GM12873 (cell line): ENCODE data around the gene PRKN.

Experiments
- TF ChIP-seq, protein P1 (sequence below): IDR thresholded peaks from 2 replicates; pipeline ENCODE4 v1.5.1; 2012; ENCODE audit warnings: low read depth, mild to moderate bottlenecking, moderate library complexity, low read length, control low read depth; ENCODE audit not compliant: insufficient read depth; ENCODE audit errors: missing control alignments

PRKN gene

DNA sequence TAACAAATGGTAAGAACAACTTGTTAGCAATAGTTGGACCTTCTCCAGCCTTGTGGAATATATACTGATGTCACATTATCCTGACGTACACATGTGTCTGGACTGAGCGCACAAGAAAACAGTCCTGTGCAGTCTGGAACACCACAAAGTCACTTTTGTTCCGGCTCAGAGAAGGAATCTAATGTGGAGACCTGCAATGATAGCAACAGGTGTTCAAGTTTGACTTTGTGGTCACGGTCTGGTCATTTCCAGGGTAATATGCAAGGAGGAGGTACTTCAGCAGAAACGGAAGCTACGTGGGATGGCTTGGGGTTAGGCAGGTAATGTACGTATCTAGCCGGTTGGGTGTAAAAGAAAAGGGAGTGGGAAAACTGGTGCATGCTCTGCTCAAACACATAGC is 766.5 kb downstream of the PRKN start:
- TF ChIP-seq, protein P1, sequence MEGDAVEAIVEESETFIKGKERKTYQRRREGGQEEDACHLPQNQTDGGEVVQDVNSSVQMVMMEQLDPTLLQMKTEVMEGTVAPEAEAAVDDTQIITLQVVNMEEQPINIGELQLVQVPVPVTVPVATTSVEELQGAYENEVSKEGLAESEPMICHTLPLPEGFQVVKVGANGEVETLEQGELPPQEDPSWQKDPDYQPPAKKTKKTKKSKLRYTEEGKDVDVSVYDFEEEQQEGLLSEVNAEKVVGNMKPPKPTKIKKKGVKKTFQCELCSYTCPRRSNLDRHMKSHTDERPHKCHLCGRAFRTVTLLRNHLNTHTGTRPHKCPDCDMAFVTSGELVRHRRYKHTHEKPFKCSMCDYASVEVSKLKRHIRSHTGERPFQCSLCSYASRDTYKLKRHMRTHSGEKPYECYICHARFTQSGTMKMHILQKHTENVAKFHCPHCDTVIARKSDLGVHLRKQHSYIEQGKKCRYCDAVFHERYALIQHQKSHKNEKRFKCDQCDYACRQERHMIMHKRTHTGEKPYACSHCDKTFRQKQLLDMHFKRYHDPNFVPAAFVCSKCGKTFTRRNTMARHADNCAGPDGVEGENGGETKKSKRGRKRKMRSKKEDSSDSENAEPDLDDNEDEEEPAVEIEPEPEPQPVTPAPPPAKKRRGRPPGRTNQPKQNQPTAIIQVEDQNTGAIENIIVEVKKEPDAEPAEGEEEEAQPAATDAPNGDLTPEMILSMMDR, result no peak

- TF ChIP-seq, protein P1, result no peak
Observed at GRCh38 chr6:161959072-161959471, 768.5 kb downstream of the PRKN start.

DNA sequence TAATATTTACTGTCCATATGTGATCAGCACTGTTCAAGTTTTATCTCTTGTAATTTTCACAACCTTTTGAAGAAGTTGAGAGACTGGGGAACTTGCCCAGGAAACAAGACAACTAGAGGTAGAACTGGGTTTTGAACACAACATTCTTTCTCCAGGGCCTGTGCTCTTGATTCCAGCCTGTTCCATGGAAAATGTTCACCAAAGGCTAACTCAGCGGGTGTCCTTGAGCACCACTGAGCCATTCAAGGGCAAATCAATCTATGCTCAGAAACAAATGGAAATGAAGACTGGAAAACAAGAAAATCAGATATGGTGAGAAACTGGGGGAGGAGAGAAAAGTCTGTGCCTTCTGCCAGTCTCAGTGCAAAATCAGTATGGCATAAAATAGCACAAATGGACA is 771.5 kb downstream of the PRKN start:
- TF ChIP-seq, protein P1, result no peak

GRCh38 chr6:161954699-161955276 is 772.8 kb downstream of the PRKN start:
- TF ChIP-seq, protein P1, result no peak

DNA sequence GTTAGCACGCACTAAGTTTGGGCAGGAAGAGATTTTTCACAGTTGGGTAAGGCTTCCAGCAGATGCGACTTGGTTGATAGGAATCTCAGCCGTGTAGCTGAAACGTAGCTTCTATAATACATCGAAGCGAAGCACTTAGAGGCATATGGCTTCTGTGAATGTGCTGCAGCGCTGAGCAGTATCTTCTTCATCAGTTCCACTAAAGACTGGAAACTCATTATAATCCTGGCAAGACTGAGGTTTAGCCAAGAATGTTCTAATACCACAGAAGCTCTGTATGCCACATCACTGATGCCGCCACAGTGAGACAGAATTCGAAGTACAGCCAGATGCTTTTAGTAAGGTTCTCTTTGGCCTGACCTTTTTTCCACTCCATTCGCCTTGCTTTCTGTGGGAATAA is 773.5 kb downstream of the PRKN start:
- TF ChIP-seq, protein P1, result no peak

GRCh38 chr6:161951126-161951525 is 776.4 kb downstream of the PRKN start:
- TF ChIP-seq, protein P1, result no peak

GRCh38 chr6:161949531-161949930 is 778.0 kb downstream of the PRKN start:
- TF ChIP-seq, protein P1, result no peak
